Measurements from ENCODE around the gene RNASE11. TPM values are rescaled to one million over a fixed set of nuclear protein-coding genes. Genes with fewer than 3 reads are reported as not detected.
A peak's percentile ranks its signal among the peaks of the same experiment; 100 is the strongest.

RNASE11 gene
- polyA plus RNA-seq, 1 experiment = not detected

DNA sequence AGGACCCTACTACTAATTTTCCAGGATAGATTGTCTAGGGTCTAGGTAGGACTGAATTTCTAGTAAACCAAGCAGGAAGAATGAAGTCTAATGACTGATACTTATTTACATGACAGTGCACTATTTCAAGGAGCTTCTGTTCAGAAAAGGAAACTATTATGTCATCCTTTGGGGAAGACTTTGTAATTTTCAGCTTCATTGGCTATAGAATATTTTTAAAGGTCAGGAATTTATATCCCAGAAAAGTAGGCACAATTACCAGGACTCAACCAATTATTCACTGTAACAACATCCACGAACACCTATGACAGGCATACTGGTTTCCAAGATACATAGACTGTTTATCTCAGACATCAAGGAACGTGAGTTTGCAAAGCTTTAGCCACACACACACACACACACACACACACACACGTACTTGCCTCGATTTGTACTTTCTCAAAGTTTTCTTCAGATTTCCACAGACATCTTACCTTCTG is 30.5 kb upstream of the RNASE11 start:
- H3K27me3 ChIP-seq (ENCODE audit: control insufficient read depth, insufficient read depth, low read length) = no peaks in the 10 kb centered on the region; the same call in 1 of the 2 replicates
- no peak for DNase-seq (ENCODE audit: low read depth)
- ChIA-PET CTCF (interaction anchor here (1.1 kb wide), 1 partner anchor 63 kb away, joined by 3 read pairs; no protein-coding TSS in a partner anchor), POLR2A (no interaction called here)
- H3K36me3 ChIP-seq (ENCODE audit: control insufficient read depth, insufficient read depth, low read length) = no peaks in the 10 kb centered on the region
- H3K4me3 ChIP-seq (ENCODE audit: low read depth, low read length) = no peak overlapping the region
- TF ChIP-seq, protein P1, sequence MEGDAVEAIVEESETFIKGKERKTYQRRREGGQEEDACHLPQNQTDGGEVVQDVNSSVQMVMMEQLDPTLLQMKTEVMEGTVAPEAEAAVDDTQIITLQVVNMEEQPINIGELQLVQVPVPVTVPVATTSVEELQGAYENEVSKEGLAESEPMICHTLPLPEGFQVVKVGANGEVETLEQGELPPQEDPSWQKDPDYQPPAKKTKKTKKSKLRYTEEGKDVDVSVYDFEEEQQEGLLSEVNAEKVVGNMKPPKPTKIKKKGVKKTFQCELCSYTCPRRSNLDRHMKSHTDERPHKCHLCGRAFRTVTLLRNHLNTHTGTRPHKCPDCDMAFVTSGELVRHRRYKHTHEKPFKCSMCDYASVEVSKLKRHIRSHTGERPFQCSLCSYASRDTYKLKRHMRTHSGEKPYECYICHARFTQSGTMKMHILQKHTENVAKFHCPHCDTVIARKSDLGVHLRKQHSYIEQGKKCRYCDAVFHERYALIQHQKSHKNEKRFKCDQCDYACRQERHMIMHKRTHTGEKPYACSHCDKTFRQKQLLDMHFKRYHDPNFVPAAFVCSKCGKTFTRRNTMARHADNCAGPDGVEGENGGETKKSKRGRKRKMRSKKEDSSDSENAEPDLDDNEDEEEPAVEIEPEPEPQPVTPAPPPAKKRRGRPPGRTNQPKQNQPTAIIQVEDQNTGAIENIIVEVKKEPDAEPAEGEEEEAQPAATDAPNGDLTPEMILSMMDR (IDR thresholded peaks at IDR 0.05; ENCODE audit: insufficient read depth, low read depth, low read length) = no peak

DNA sequence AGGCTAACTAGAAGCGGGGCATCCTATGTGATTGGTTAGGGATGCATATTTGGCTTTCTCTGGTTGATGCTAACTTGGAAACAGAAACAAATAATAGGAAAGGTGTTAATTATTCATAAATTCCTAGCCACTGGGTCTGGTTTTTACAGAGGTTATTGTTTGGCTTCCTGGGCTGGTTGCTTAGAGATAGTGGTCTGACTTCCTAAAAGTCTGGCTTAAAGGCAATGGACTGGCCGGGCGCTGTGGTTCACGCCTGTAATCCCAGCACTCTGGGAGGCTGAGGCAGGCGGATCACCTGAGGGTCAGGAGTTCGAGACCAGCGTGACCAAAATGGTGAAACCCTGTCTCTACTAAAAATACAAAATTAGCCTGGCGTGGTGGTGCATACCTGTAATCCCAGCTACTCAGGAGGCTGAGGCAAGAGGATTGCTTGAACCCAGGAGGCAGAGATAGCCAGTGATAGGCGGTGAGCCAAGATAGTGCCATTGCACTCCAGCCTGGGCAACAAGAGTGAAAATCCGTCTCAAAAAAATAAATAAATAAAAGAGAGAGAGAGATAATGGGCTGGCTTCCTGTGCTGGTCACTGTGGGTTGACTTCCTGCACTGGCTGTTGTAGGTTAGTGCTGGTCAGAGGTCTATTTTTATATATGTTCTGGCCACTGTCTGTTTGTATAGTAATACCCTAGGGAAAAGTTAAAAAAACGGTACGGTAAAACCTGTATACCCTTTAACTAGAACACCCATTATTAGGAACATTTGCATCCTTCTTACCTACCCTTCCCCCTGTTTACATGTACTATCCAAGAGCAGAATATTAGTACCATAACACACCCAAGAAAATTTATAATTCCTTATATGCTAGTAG is 29.6 kb upstream of the RNASE11 start:
- CTCF ChIA-PET = interaction anchor here (1.1 kb wide), 1 partner anchor 64 kb away, joined by 3 read pairs; no protein-coding TSS in a partner anchor
- no peak for DNase-seq (ENCODE audit: low read depth)
- POLR2A ChIA-PET = no interaction called here
- no peaks in the 10 kb centered on the region for H3K36me3 ChIP-seq (ENCODE audit: control insufficient read depth, insufficient read depth, low read length)
- TF ChIP-seq, protein P1 (IDR thresholded peaks at IDR 0.05; ENCODE audit: insufficient read depth, low read depth, low read length) = no peak
- H3K27me3 ChIP-seq (ENCODE audit: control insufficient read depth, insufficient read depth, low read length) = no peaks in the 10 kb centered on the region; the same call in 1 of the 2 replicates
- no peak overlapping the region for H3K4me3 ChIP-seq (ENCODE audit: low read depth, low read length)

DNA sequence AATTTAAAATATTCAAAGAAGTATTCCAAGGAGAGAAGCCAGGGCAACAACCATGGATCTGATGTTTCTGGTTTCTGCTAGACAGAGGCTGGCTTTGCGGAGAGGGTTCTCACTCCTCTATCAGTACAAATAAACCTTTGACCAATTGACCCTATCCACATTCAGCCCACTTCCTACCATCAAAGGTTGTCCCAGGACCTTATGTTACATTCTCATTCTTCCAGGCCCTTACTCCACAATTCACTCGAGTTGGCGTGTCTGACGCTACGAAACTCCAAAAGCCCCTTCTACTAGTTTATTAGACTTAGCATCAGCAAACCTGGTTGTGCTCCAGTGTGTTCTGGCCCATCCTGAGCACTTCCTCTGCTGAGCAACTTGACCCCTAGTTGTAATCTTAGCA is 28.2 kb upstream of the RNASE11 start:
- TF ChIP-seq, protein P1 (IDR thresholded peaks at IDR 0.05; ENCODE audit: insufficient read depth, low read depth, low read length) = no peak

DNA sequence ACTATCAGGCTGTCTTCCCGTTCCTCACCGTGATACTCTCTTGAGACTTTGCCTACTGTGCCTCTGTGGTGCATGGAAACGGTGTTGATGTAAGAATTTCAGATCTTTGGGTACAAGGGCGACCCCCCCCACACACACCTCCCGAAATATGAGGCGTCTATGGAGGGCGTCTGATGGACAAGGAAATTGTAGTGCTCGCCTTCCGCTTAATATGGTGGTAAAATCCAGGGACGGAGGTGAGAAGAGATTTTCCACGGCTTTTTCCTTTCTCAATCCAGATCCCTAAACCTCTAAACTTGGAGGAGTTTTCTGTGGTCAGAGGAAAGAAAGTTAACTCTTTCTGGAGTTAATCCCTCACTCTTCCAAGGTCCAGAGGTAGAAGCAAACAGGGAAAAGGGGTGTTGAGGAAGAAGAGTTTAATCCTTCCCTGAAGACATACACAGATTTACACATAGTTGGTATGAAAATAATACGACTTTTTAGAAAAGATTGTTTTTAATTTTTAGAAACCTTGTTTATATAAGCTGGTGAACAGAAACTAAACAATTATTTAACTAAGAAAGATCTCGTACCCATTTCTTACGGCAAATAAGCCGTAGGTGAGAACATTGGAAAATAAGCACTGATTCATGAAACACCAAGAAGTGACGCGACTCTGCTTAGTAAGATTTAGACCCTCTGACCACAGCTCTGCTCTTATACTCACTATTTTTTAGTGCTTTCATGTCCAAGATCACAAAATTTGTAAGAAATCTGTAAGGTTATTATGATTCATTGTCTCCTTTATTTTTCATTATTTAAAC is 26.4 kb upstream of the RNASE11 start:
- H3K27me3 ChIP-seq (ENCODE audit: control insufficient read depth, insufficient read depth, low read length) = no peaks in the 10 kb centered on the region; the same call in 1 of the 2 replicates
- ChIA-PET POLR2A (interaction anchor here (1.0 kb wide), 1 partner anchor 68 kb away, joined by 3 read pairs; no protein-coding TSS in a partner anchor), CTCF (interaction anchor here (0.8 to 2.9 kb wide), 13 partner anchors 8 to 283 kb away, joined by 3 to 15 read pairs (median 6); partner anchors contain the start of genes PARP2 and RNASE4)
- H3K4me3 ChIP-seq (ENCODE audit: low read depth, low read length) = peak overlapping the region; percentile 47
- no peak for DNase-seq (ENCODE audit: low read depth)
- TF ChIP-seq, protein P1 (IDR thresholded peaks at IDR 0.05; ENCODE audit: insufficient read depth, low read depth, low read length) = no peak
- no peaks in the 10 kb centered on the region for H3K36me3 ChIP-seq (ENCODE audit: control insufficient read depth, insufficient read depth, low read length)

More for the DNA sequence above, 28.2 kb upstream of the RNASE11 start:
- ChIA-PET POLR2A (no interaction called here), CTCF (no interaction called here)
- no peak for DNase-seq (ENCODE audit: low read depth)
- Histone ChIP-seq H3K36me3 (ENCODE audit: control insufficient read depth, insufficient read depth, low read length) (no peaks in the 10 kb centered on the region), H3K27me3 (ENCODE audit: control insufficient read depth, insufficient read depth, low read length) (no peaks in the 10 kb centered on the region; the same call in 1 of the 2 replicates), H3K4me3 (ENCODE audit: low read depth, low read length) (no peak overlapping the region)

Data from BJ (cell line).